NB4 (cell line): ENCODE data around the gene PRKG1.

Experiments used
- DNase-seq: peaks from one replicate; pipeline ENCODE4 v3.0.0; 2010; ENCODE audit warnings: low read depth
- H3K4me3 ChIP-seq: one replicate; pipeline ENCODE4 v1.5.1; 2011; ENCODE audit warnings: mild to moderate bottlenecking, low read depth, low read length, moderate library complexity
- CTCF ChIP-seq: IDR thresholded peaks from one replicate; pipeline ENCODE4 v1.5.1; 2012; ENCODE audit warnings: low read depth, low read length
- MAX ChIP-seq: IDR thresholded peaks from 2 replicates; pipeline ENCODE4 v1.6.1; 2011; ENCODE audit warnings: low read depth, low read length
- MYC ChIP-seq: IDR thresholded peaks from 2 replicates; pipeline ENCODE4 v1.6.1; 2011; ENCODE audit warnings: low read depth, low read length
- POLR2A ChIP-seq: IDR thresholded peaks from 2 replicates; pipeline ENCODE4 v1.6.1; 2011; ENCODE audit warnings: mild to moderate bottlenecking; ENCODE audit not compliant: insufficient read length; ENCODE audit errors: extremely low read depth

Gene PRKG1

GRCh38 chr10:51285601-51286000, 211.3 kb downstream of the PRKG1 start:
- no peak overlapping the region for H3K4me3 ChIP-seq
- TF ChIP-seq POLR2A (no peak), MYC (no peak), MAX (no peak), CTCF (no peak)
- no peak for DNase-seq

- H3K4me3 ChIP-seq, result no peak overlapping the region
- DNase-seq, result no peak
- TF ChIP-seq CTCF, result no peak
- no peak for TF ChIP-seq MYC
- no peak for TF ChIP-seq POLR2A
- TF ChIP-seq MAX, result no peak
Observed at GRCh38 chr10:51288511-51288910, 214.2 kb downstream of the PRKG1 start.

GRCh38 chr10:51289519-51289918, 215.2 kb downstream of the PRKG1 start:
- no peak for DNase-seq
- TF ChIP-seq MAX (no peak), CTCF (no peak), POLR2A (no peak), MYC (no peak)
- H3K4me3 ChIP-seq, result no peak overlapping the region

- no peak for TF ChIP-seq MAX
- TF ChIP-seq CTCF, result no peak
- TF ChIP-seq MYC, result no peak
- TF ChIP-seq POLR2A, result no peak
- no peak for DNase-seq
- no peak overlapping the region for H3K4me3 ChIP-seq
Observed at GRCh38 chr10:51291961-51292360, 217.7 kb downstream of the PRKG1 start.

- TF ChIP-seq POLR2A, result no peak
- TF ChIP-seq CTCF, result no peak
- no peak overlapping the region for H3K4me3 ChIP-seq
- no peak for DNase-seq
Observed at GRCh38 chr10:51297438-51297837, 223.2 kb downstream of the PRKG1 start.

- no peak for TF ChIP-seq MAX
- no peak for TF ChIP-seq CTCF
- TF ChIP-seq POLR2A, result no peak
- no peak for TF ChIP-seq MYC
- DNase-seq, result no peak
- H3K4me3 ChIP-seq, result no peak overlapping the region
Observed at GRCh38 chr10:51300617-51301304, 226.5 kb downstream of the PRKG1 start.
